Measurements from ENCODE around the gene PYGB. TPM values are rescaled to one million over a fixed set of nuclear protein-coding genes. Genes with fewer than 3 reads are reported as not detected.

The PYGB gene
- total RNA-seq: 92.2 and 95.9 TPM in 2 replicates

DNA sequence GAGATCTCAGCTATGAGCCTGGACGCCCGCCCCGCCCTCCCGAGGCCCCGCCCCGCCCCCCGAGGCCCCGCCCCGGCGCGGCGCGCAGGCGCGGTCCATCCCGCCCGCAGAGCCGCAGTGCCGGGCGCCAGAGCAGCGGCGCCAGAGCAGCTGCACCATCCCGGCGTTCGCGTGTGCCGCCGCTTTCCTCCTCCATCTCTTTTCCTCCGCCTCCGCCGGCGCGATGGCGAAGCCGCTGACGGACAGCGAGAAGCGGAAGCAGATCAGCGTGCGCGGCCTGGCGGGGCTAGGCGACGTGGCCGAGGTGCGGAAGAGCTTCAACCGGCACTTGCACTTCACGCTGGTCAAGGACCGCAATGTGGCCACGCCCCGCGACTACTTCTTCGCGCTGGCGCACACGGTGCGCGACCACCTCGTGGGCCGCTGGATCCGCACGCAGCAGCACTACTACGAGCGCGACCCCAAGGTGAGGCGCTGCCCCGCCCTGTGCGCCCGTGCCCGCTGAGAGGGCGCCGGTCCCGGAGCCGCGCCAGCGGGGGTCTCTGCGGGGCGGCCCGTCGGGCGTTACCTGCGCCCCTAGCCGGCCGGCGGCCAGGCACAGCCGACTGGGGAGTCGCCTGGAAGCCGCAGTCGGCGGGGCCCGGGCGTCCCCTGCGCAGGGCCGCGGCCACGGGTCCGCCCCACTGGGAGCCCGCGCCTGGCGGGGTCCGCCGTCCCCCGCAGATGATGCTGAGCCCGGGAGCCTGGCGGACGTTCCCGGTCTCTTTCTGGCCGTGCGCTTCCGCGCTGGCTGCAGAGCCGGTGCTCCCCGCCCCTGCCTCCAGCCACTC lies at the start of gene PYGB:
Gene PYGB, plus strand, starts transcription at position 130 of the 830 bp plus-strand sequence. Its CDS starts 94 bp downstream, at position 224.

Small RNAs within 50 kb of the gene (small RNA-seq; reads per million reads assigned to genes)
- not detected for gene AL035252.4
- not detected for gene AL121772.2
- not detected for gene RF00019

Other genes with a start within 250 kb of the PYGB start
- 11.7 and 15.9 TPM in 2 replicates for gene ACSS1, start 189.9 kb upstream of the PYGB start, total RNA-seq
- not detected in 2 replicates for gene VSX1, start 165.9 kb upstream of the PYGB start, total RNA-seq
- gene ENTPD6, start 52.4 kb upstream of the PYGB start, total RNA-seq: 39.8 and 40.1 TPM in 2 replicates
- 21.4 and 28.7 TPM in 2 replicates for gene ABHD12, start 142.8 kb downstream of the PYGB start, total RNA-seq
- 1.7 and 1.8 TPM in 2 replicates for gene GINS1, start 159.6 kb downstream of the PYGB start, total RNA-seq

Data from hair follicle dermal papilla cell (primary cell).